MM.1S (cell line): ENCODE measurements around the gene RET.

Experiments
- CTCF ChIP-seq: fragments of 300-600 bp; sonication (generic); IDR thresholded peaks from 2 replicates; pipeline ENCODE4 v1.5.1; 2016; ENCODE audit warnings: antibody characterized with exemption, low read length, mixed read lengths
- EZH2 ChIP-seq: fragments of 300-600 bp; sonication (generic); optimal IDR thresholded peaks from 2 replicates; pipeline ENCODE3; 2017; ENCODE audit warnings: low read depth, mild to moderate bottlenecking, antibody characterized with exemption, low read length, mixed read lengths
- EZH2phosphoT487 ChIP-seq: fragments of 300-600 bp; sonication (generic); IDR thresholded peaks from 2 replicates; pipeline ENCODE4 v1.6.1; 2018; ENCODE audit warnings: antibody characterized with exemption, low read length

- TF ChIP-seq EZH2, result no peak
- TF ChIP-seq CTCF, result peak; percentile 43
- TF ChIP-seq EZH2phosphoT487, result no peak
These were observed 2.1 kb downstream of the RET start for GRCh38 chr10:43078986-43079273.
